Osteoblast (primary cell): Measurements from ENCODE around the gene DLST. TPM values are rescaled to one million over a fixed set of nuclear protein-coding genes. Genes with fewer than 3 reads are reported as not detected.

Source experiments
- DNase-seq: peaks from one replicate; pipeline ENCODE4 v3.0.0; 2011; ENCODE audit warnings: low spot score, mixed read lengths; ENCODE audit not compliant: insufficient read length; ENCODE audit errors: missing footprints
- H2AFZ ChIP-seq: 2 replicates; pipeline ENCODE4 v1.6.0; 2011; ENCODE audit warnings: mild to moderate bottlenecking, low read length
- H3K27ac ChIP-seq: 2 replicates; pipeline ENCODE4 v1.5.1; 2011; ENCODE audit warnings: mild to moderate bottlenecking, low read depth, low read length, moderate library complexity
- H3K27me3 ChIP-seq: 2 replicates; pipeline ENCODE4 v1.6.0; 2012; ENCODE audit warnings: mild to moderate bottlenecking, control low read depth, inconsistent platforms, low read length, moderate library complexity; ENCODE audit not compliant: insufficient read depth
- H3K36me3 ChIP-seq: 2 replicates; pipeline ENCODE4 v1.5.1; 2011; ENCODE audit warnings: mild to moderate bottlenecking, low read length, control low read depth, moderate library complexity; ENCODE audit not compliant: insufficient read depth
- H3K4me1 ChIP-seq: 2 replicates; pipeline ENCODE4 v1.5.1; 2011; ENCODE audit warnings: mild to moderate bottlenecking, low read length, control low read depth, moderate library complexity; ENCODE audit not compliant: insufficient read depth
- H3K4me2 ChIP-seq: 2 replicates; pipeline ENCODE4 v1.6.0; 2011; ENCODE audit warnings: mild to moderate bottlenecking, low read length; ENCODE audit not compliant: insufficient read depth
- H3K4me3 ChIP-seq: fragments of 200-600 bp; sonication (generic); 3 replicates; pipeline ENCODE4 v1.5.1; 2012; ENCODE audit warnings: mild to moderate bottlenecking, low read length, inconsistent platforms; ENCODE audit not compliant: insufficient read depth
- H3K79me2 ChIP-seq: 2 replicates; pipeline ENCODE4 v1.6.0; 2012; ENCODE audit warnings: mild to moderate bottlenecking, low read length, control low read depth, inconsistent platforms; ENCODE audit not compliant: insufficient read depth
- H3K9me3 ChIP-seq: 2 replicates; pipeline ENCODE4 v1.5.1; 2011; ENCODE audit warnings: low read depth, low read length, control low read depth
- H4K20me1 ChIP-seq: 2 replicates; pipeline ENCODE4 v1.6.0; 2012; ENCODE audit warnings: mild to moderate bottlenecking, low read length, control low read depth; ENCODE audit not compliant: insufficient read depth
- CTCF ChIP-seq: IDR thresholded peaks from 2 replicates; pipeline ENCODE4 v1.5.1; 2011; ENCODE audit warnings: mild to moderate bottlenecking, low read depth, low read length, moderate library complexity; ENCODE audit errors: extremely low read depth
- total RNA-seq: library from RNA; depleted of rRNA; stranded (reverse); fragments of >200 nt; gene quantifications from 2 replicates; pipeline ENCODE4 v1.2.3, GENCODE V29; 2012

The DLST gene
- total RNA-seq, 1 donor: 69.8 TPM

- Histone ChIP-seq H2AFZ (no peak overlapping the region), H3K4me1 (peaks cover 7% of the 10 kb centered on the region), H3K79me2 (no peaks in the 10 kb centered on the region), H3K4me2 (no peak overlapping the region), H3K4me3 (no peak overlapping the region), H3K27ac (no peak overlapping the region), H3K9me3 (no peaks in the 10 kb centered on the region), H4K20me1 (no peaks in the 10 kb centered on the region), H3K27me3 (no peaks in the 10 kb centered on the region), H3K36me3 (peaks cover 25% of the 10 kb centered on the region)
- DNase-seq: peak; percentile 58
- TF ChIP-seq CTCF: peak; percentile 34
Observed at GRCh38 chr14:74906925-74907521, 25.3 kb downstream of the DLST start.

- no peaks in the 10 kb centered on the region for H3K27me3 ChIP-seq
- no peaks in the 10 kb centered on the region for H4K20me1 ChIP-seq
- H3K9me3 ChIP-seq: no peaks in the 10 kb centered on the region
- no peak overlapping the region for H3K4me3 ChIP-seq
- no peaks in the 10 kb centered on the region for H3K79me2 ChIP-seq
- no peak for TF ChIP-seq CTCF
- peaks cover 7% of the 10 kb centered on the region for H3K4me1 ChIP-seq
- H3K4me2 ChIP-seq: no peak overlapping the region
- DNase-seq: peak; percentile 80
- H3K36me3 ChIP-seq: peaks cover 18% of the 10 kb centered on the region
- no peak overlapping the region for H2AFZ ChIP-seq
- H3K27ac ChIP-seq: no peak overlapping the region
Observed at GRCh38 chr14:74907744-74908143, 26.0 kb downstream of the DLST start.

GRCh38 chr14:74908861-74909341 lies 27.2 kb downstream of the DLST start:
- Histone ChIP-seq H3K4me1 (peaks cover 7% of the 10 kb centered on the region), H3K4me3 (no peak overlapping the region), H4K20me1 (no peaks in the 10 kb centered on the region), H2AFZ (no peak overlapping the region), H3K4me2 (no peak overlapping the region), H3K27ac (no peak overlapping the region), H3K79me2 (no peaks in the 10 kb centered on the region), H3K36me3 (peaks cover 9% of the 10 kb centered on the region), H3K27me3 (no peaks in the 10 kb centered on the region), H3K9me3 (no peaks in the 10 kb centered on the region)
- DNase-seq: peak; percentile 46
- TF ChIP-seq CTCF: no peak

GRCh38 chr14:74909501-74909900 lies 27.8 kb downstream of the DLST start:
- DNase-seq: peak; percentile 32
- H2AFZ ChIP-seq: no peak overlapping the region
- peaks cover 10% of the 10 kb centered on the region for H3K4me1 ChIP-seq
- no peaks in the 10 kb centered on the region for H3K79me2 ChIP-seq
- no peak overlapping the region for H3K4me3 ChIP-seq
- H3K9me3 ChIP-seq: no peaks in the 10 kb centered on the region
- H3K4me2 ChIP-seq: no peak overlapping the region
- TF ChIP-seq CTCF: no peak
- H4K20me1 ChIP-seq: no peaks in the 10 kb centered on the region
- peaks cover 7% of the 10 kb centered on the region for H3K36me3 ChIP-seq
- H3K27me3 ChIP-seq: no peaks in the 10 kb centered on the region
- no peak overlapping the region for H3K27ac ChIP-seq
